ENCODE data around the gene CPA2. TPM values are rescaled to one million over a fixed set of nuclear protein-coding genes. Genes with fewer than 3 reads are reported as not detected.

Gene CPA2
- polyA plus RNA-seq, 1 donor (not counting 4 experiments of a cell fraction or from before 2014, with no cell fraction given), result 0.33 TPM

- H3K79me2 ChIP-seq (ENCODE audit: control insufficient read depth, insufficient read depth, low read length), result no peaks in the 10 kb centered on the region
- no peak overlapping the region for H3K4me3 ChIP-seq (ENCODE audit: control insufficient read depth in 2 of 3, extremely low read depth in 1 of 3, insufficient read depth in 2 of 3, low read depth in 1 of 3, low read length in 3 of 3)
- peak overlapping the region; percentile 17 for H2AFZ ChIP-seq (ENCODE audit: control insufficient read depth, low read length)
- H3K9me1 ChIP-seq (ENCODE audit: control insufficient read depth, extremely low read depth, insufficient read depth, low read length), result no peaks in the 10 kb centered on the region
- no peaks in the 10 kb centered on the region for H4K20me1 ChIP-seq (ENCODE audit: control insufficient read depth, extremely low read depth, insufficient read depth, low read length)
- dilution Hi-C loops (cut with MboI; ENCODE audit: extremely low pct_ligation_motif_present, low sequenced_read_pairs), result no loop called here
- TF ChIP-seq EZH2 (IDR thresholded peaks at IDR 0.05; ENCODE audit: low read length) (no peak), CTCF (optimal IDR thresholded peaks at IDR 0.05 in 1 of 3, IDR thresholded peaks at IDR 0.05 in 1 of 3, conservative IDR thresholded peaks at IDR 0.05 in 1 of 3; ENCODE audit: extremely low read depth in 1 of 3, insufficient read depth in 2 of 3, low read length in 3 of 3) (no peak)
- peak overlapping the region; percentile 88 for H3K27ac ChIP-seq (ENCODE audit: control insufficient read depth, insufficient read depth, low read length)
- H3K36me3 ChIP-seq (ENCODE audit: control insufficient read depth in 2 of 2, extremely low read depth in 1 of 2, insufficient read depth in 2 of 2, low read length in 2 of 2), result no peaks in the 10 kb centered on the region
- peaks cover 72% of the 10 kb centered on the region for H3K4me1 ChIP-seq (ENCODE audit: control insufficient read depth, extremely low read depth, insufficient read depth, low read length)
- DNase-seq (ENCODE audit: low read depth, low spot score), result no peak
- H3K9me3 ChIP-seq (ENCODE audit: control insufficient read depth, low read depth, low read length), result no peaks in the 10 kb centered on the region
- peak; percentile 77 for FAIRE-seq
- no peaks in the 10 kb centered on the region for H3K27me3 ChIP-seq (ENCODE audit: control insufficient read depth, extremely low read depth, insufficient read depth, low read length)
- H3K9ac ChIP-seq (ENCODE audit: control insufficient read depth, extremely low read depth, insufficient read depth, low read length), result no peak overlapping the region
- peak overlapping the region; percentile 68 for H3K4me2 ChIP-seq (ENCODE audit: control insufficient read depth, extremely low read depth, insufficient read depth, low read depth, low read length)
Measured at GRCh38 chr7:130276796-130277762, 10.4 kb downstream of the CPA2 start.

- dilution Hi-C loops (cut with MboI; ENCODE audit: extremely low pct_ligation_motif_present, low sequenced_read_pairs), result no loop called here
- Histone ChIP-seq H3K4me1 (ENCODE audit: control insufficient read depth, extremely low read depth, insufficient read depth, low read length) (peaks cover 63% of the 10 kb centered on the region), H3K9ac (ENCODE audit: control insufficient read depth, extremely low read depth, insufficient read depth, low read length) (no peak overlapping the region), H3K27ac (ENCODE audit: control insufficient read depth, insufficient read depth, low read length) (no peak overlapping the region), H3K9me3 (ENCODE audit: control insufficient read depth, low read depth, low read length) (no peaks in the 10 kb centered on the region), H3K36me3 (ENCODE audit: control insufficient read depth in 2 of 2, extremely low read depth in 1 of 2, insufficient read depth in 2 of 2, low read length in 2 of 2) (no peaks in the 10 kb centered on the region), H3K9me1 (ENCODE audit: control insufficient read depth, extremely low read depth, insufficient read depth, low read length) (no peaks in the 10 kb centered on the region), H4K20me1 (ENCODE audit: control insufficient read depth, extremely low read depth, insufficient read depth, low read length) (no peaks in the 10 kb centered on the region), H3K4me3 (ENCODE audit: control insufficient read depth in 2 of 3, extremely low read depth in 1 of 3, insufficient read depth in 2 of 3, low read depth in 1 of 3, low read length in 3 of 3) (no peak overlapping the region), H3K4me2 (ENCODE audit: control insufficient read depth, extremely low read depth, insufficient read depth, low read depth, low read length) (no peak overlapping the region), H2AFZ (ENCODE audit: control insufficient read depth, low read length) (no peak overlapping the region), H3K27me3 (ENCODE audit: control insufficient read depth, extremely low read depth, insufficient read depth, low read length) (no peaks in the 10 kb centered on the region), H3K79me2 (ENCODE audit: control insufficient read depth, insufficient read depth, low read length) (no peaks in the 10 kb centered on the region)
- no peak for TF ChIP-seq EZH2 (IDR thresholded peaks at IDR 0.05; ENCODE audit: low read length)
- TF ChIP-seq CTCF (optimal IDR thresholded peaks at IDR 0.05 in 1 of 3, IDR thresholded peaks at IDR 0.05 in 1 of 3, conservative IDR thresholded peaks at IDR 0.05 in 1 of 3; ENCODE audit: extremely low read depth in 1 of 3, insufficient read depth in 2 of 3, low read length in 3 of 3), result peak in 2 of 3 experiments; percentile 25 to 38
- FAIRE-seq, result no peak
- DNase-seq (ENCODE audit: low read depth, low spot score), result no peak
Measured at GRCh38 chr7:130277763-130278643, 11.3 kb downstream of the CPA2 start.

Data from keratinocyte (primary cell).